WERI-Rb-1 (cell line): ENCODE data around the gene IGF2.

Experiments used
- DNase-seq: peaks from one replicate; pipeline ENCODE4 v3.0.0-alpha.2; 2020
- H3K27ac ChIP-seq: fragments of 250-450 bp; sonication (Bioruptor Pico); 2 replicates; pipeline ENCODE4 v1.5.1; 2020; ENCODE audit warnings: mild to moderate bottlenecking, moderate library complexity
- H3K27me3 ChIP-seq: fragments of 250-450 bp; sonication (Bioruptor Pico); 2 replicates; pipeline ENCODE4 v1.5.1; 2021; ENCODE audit warnings: mild to moderate bottlenecking, low read depth, moderate library complexity; ENCODE audit not compliant: insufficient read depth, severe bottlenecking
- H3K36me3 ChIP-seq: fragments of 250-450 bp; sonication (Bioruptor Pico); 2 replicates; pipeline ENCODE4 v1.5.1; 2020; ENCODE audit warnings: mild to moderate bottlenecking, moderate library complexity
- H3K4me3 ChIP-seq: 2 replicates; pipeline ENCODE4 v1.5.1; 2011; ENCODE audit warnings: low read depth, mild to moderate bottlenecking, control low read depth, low read length
- H3K9me3 ChIP-seq: fragments of 250-450 bp; sonication (Bioruptor Pico); 2 replicates; pipeline ENCODE4 v1.5.1; 2021; ENCODE audit warnings: mild to moderate bottlenecking, moderate library complexity; ENCODE audit not compliant: severe bottlenecking
- CTCF ChIP-seq: IDR thresholded peaks from 2 replicates; pipeline ENCODE4 v1.5.1; 2011; ENCODE audit warnings: low read depth, mild to moderate bottlenecking, control low read depth, inconsistent platforms, low read length

IGF2 gene

GRCh38 chr11:2132874-2133240 is 6.3 kb downstream of the IGF2 start:
- peaks cover 95% of the 10 kb centered on the region for H3K27me3 ChIP-seq
- DNase-seq, result no peak
- no peak overlapping the region for H3K4me3 ChIP-seq
- H3K9me3 ChIP-seq, result no peaks in the 10 kb centered on the region
- TF ChIP-seq CTCF, result no peak
- no peaks in the 10 kb centered on the region for H3K36me3 ChIP-seq
- no peak overlapping the region for H3K27ac ChIP-seq

- Histone ChIP-seq H3K36me3 (no peaks in the 10 kb centered on the region), H3K27ac (no peak overlapping the region), H3K4me3 (no peak overlapping the region), H3K27me3 (peaks cover 95% of the 10 kb centered on the region), H3K9me3 (no peaks in the 10 kb centered on the region)
- no peak for DNase-seq
- no peak for TF ChIP-seq CTCF
Observed at GRCh38 chr11:2132246-2132645, 6.9 kb downstream of the IGF2 start.

GRCh38 chr11:2131371-2132236 is 7.6 kb downstream of the IGF2 start:
- no peak for DNase-seq
- peaks cover 89% of the 10 kb centered on the region for H3K27me3 ChIP-seq
- no peak overlapping the region for H3K4me3 ChIP-seq
- H3K9me3 ChIP-seq, result no peaks in the 10 kb centered on the region
- H3K27ac ChIP-seq, result no peak overlapping the region
- no peaks in the 10 kb centered on the region for H3K36me3 ChIP-seq
- no peak for TF ChIP-seq CTCF

- H3K27ac ChIP-seq, result no peak overlapping the region
- peaks cover 82% of the 10 kb centered on the region for H3K27me3 ChIP-seq
- H3K4me3 ChIP-seq, result no peak overlapping the region
- no peak for TF ChIP-seq CTCF
- no peak for DNase-seq
- H3K36me3 ChIP-seq, result no peaks in the 10 kb centered on the region
- H3K9me3 ChIP-seq, result no peaks in the 10 kb centered on the region
Observed at GRCh38 chr11:2130881-2131352, 8.3 kb downstream of the IGF2 start.

- Histone ChIP-seq H3K9me3 (no peaks in the 10 kb centered on the region), H3K27ac (no peak overlapping the region), H3K36me3 (no peaks in the 10 kb centered on the region), H3K27me3 (peaks cover 71% of the 10 kb centered on the region), H3K4me3 (no peak overlapping the region)
- TF ChIP-seq CTCF, result no peak
- DNase-seq, result no peak
Observed at GRCh38 chr11:2129699-2130366, 9.4 kb downstream of the IGF2 start.
